A673 (cell line): Measurements from ENCODE around the gene PRKAR2B. TPM values are rescaled to one million over a fixed set of nuclear protein-coding genes. Genes with fewer than 3 reads are reported as not detected.

ENCODE experiments used
- BruUV-seq: library from RNA; stranded (reverse); fragments of 400-500 nt; replicated peaks from 2 replicates; lab custom pipeline; 2021; lab: Mats Ljungman, UMichigan
- CTCF ChIA-PET: fragments of 300-600 bp; sonication (Branson Sonifier 250); formaldehyde crosslinking; loops from one replicate; lab custom pipeline; 2022; ENCODE audit warnings: antibody characterized with exemption; lab: Charles Lee
- POLR2A ChIA-PET: fragments of 300-600 bp; sonication (Branson Sonifier 250); formaldehyde crosslinking; loops from one replicate; lab custom pipeline; 2022; ENCODE audit warnings: antibody characterized with exemption; ENCODE audit not compliant: low non-redundant PET; lab: Charles Lee
- DNase-seq: peaks from one replicate; pipeline ENCODE4 v3.0.0-alpha.2; 2015; ENCODE audit warnings: low spot score
- H3K27ac ChIP-seq: fragments of 200-600 bp; sonication (generic); 2 replicates; pipeline ENCODE4 v1.5.1; 2016; ENCODE audit warnings: mixed run types, low read depth, mild to moderate bottlenecking, mixed read lengths, antibody characterized with exemption, low read length; ENCODE audit not compliant: poor library complexity, severe bottlenecking
- H3K27me3 ChIP-seq: fragments of 200-600 bp; sonication (generic); replicated peaks from 2 replicates; pipeline ENCODE4 v1.6.1; 2017; ENCODE audit warnings: mixed run types, low read depth, mild to moderate bottlenecking, mixed read lengths, antibody characterized with exemption, low read length; ENCODE audit not compliant: insufficient read depth, poor library complexity
- H3K36me3 ChIP-seq: fragments of 200-600 bp; sonication (generic); 2 replicates; pipeline ENCODE4 v1.6.1; 2016; ENCODE audit warnings: mixed run types, mild to moderate bottlenecking, mixed read lengths, antibody characterized with exemption, low read length; ENCODE audit not compliant: insufficient read depth, poor library complexity, severe bottlenecking
- H3K4me1 ChIP-seq: fragments of 200-600 bp; sonication (generic); 2 replicates; pipeline ENCODE4 v1.6.1; 2017; ENCODE audit warnings: mixed run types, mild to moderate bottlenecking, mixed read lengths, antibody characterized with exemption, low read length; ENCODE audit not compliant: insufficient read depth, poor library complexity, severe bottlenecking
- H3K4me3 ChIP-seq: fragments of 200-600 bp; sonication (generic); 2 replicates; pipeline ENCODE4 v1.5.1; 2016; ENCODE audit warnings: low read depth, mixed run types, mild to moderate bottlenecking, mixed read lengths, low read length; ENCODE audit not compliant: poor library complexity, severe bottlenecking
- H3K9me3 ChIP-seq: fragments of 200-600 bp; sonication (generic); 2 replicates; pipeline ENCODE4 v1.6.1; 2016; ENCODE audit warnings: mixed run types, low read depth, mild to moderate bottlenecking, mixed read lengths, antibody characterized with exemption, low read length; ENCODE audit not compliant: poor library complexity, severe bottlenecking
- EZH2 ChIP-seq: fragments of 200-600 bp; sonication (generic); IDR thresholded peaks from 2 replicates; pipeline ENCODE4 v1.6.1; 2017; ENCODE audit warnings: borderline replicate concordance, low read depth, mild to moderate bottlenecking, mixed read lengths, antibody characterized with exemption, low read length; ENCODE audit not compliant: poor library complexity, severe bottlenecking
- intact Hi-C: fragments of 100-400 bp; cut with micrococcal nuclease; formaldehyde crosslinking; loops from one replicate; pipeline ENCODE4 v1.10.0; 2022; ENCODE audit not compliant: unreplicated experiment
- total RNA-seq: library from RNA; stranded (reverse); gene quantifications from 2 replicates; pipeline ENCODE4 v1.2.3, GENCODE V29; 2021
- TF ChIP-seq, protein P1 (sequence below): fragments of 300-800, 200-600 bp; sonication (generic); conservative IDR thresholded peaks from 2 replicates; pipeline ENCODE4 v1.5.1; 2017; ENCODE audit warnings: low read depth, mild to moderate bottlenecking, antibody characterized with exemption, low read length, moderate library complexity, mixed read lengths

Gene PRKAR2B
- total RNA-seq, 1 experiment from 2014 or later, result 4.8 TPM

DNA sequence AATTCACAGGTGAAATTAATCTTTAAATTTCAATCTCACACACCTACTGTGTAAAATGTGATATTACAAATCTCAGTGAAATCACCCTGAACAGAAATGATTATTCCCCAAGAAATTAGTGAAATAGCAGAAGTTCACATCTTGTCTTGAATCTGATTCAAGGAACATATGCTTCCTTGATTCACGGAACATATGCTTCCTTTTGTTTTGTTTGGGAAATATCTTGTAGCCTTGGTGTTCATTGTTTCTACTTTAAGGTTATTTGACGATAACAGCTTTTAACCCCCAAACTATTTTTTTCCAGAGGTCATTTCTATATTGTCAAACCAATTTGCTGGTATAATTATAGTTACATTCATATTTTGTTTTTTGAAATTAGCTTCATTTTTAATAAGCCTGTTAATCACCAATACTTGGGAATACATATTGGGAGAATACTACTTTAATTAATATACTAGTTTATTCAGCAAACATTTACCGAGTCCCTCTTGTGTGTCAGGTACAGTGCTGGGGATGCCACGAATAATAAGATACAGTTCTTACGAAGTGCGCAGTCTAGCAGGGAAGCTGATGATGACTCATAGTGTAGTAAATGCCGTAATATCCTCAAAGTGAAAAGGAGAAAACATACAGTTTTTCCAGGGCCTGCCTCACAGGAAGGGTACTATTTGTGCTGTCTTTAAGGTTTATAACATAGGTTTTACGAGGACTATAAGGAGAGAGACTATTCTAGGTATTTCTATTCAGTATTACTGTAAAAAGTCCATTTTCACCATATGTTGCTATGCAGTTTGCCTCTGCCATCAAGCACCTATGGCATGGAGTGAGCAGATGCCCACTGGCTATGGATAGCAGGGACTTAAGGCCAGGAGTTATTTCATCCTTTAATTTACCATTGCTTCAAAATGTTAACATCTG lies 32.5 kb downstream of the PRKAR2B start:
- intact Hi-C loops, result loop anchor here (10.0 kb wide), 1 partner anchor 62 kb away; no protein-coding TSS in a partner anchor
- Histone ChIP-seq H3K27ac (no peak overlapping the region), H3K9me3 (no peaks in the 10 kb centered on the region), H3K4me3 (no peak overlapping the region), H3K36me3 (no peaks in the 10 kb centered on the region), H3K27me3 (no peaks in the 10 kb centered on the region), H3K4me1 (no peaks in the 10 kb centered on the region)
- TF ChIP-seq, protein P1, sequence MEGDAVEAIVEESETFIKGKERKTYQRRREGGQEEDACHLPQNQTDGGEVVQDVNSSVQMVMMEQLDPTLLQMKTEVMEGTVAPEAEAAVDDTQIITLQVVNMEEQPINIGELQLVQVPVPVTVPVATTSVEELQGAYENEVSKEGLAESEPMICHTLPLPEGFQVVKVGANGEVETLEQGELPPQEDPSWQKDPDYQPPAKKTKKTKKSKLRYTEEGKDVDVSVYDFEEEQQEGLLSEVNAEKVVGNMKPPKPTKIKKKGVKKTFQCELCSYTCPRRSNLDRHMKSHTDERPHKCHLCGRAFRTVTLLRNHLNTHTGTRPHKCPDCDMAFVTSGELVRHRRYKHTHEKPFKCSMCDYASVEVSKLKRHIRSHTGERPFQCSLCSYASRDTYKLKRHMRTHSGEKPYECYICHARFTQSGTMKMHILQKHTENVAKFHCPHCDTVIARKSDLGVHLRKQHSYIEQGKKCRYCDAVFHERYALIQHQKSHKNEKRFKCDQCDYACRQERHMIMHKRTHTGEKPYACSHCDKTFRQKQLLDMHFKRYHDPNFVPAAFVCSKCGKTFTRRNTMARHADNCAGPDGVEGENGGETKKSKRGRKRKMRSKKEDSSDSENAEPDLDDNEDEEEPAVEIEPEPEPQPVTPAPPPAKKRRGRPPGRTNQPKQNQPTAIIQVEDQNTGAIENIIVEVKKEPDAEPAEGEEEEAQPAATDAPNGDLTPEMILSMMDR, result no peak
- DNase-seq, result peak; percentile 4
- ChIA-PET CTCF (no interaction called here), POLR2A (no interaction called here)
- BruUV-seq, result no TSS peak

DNA sequence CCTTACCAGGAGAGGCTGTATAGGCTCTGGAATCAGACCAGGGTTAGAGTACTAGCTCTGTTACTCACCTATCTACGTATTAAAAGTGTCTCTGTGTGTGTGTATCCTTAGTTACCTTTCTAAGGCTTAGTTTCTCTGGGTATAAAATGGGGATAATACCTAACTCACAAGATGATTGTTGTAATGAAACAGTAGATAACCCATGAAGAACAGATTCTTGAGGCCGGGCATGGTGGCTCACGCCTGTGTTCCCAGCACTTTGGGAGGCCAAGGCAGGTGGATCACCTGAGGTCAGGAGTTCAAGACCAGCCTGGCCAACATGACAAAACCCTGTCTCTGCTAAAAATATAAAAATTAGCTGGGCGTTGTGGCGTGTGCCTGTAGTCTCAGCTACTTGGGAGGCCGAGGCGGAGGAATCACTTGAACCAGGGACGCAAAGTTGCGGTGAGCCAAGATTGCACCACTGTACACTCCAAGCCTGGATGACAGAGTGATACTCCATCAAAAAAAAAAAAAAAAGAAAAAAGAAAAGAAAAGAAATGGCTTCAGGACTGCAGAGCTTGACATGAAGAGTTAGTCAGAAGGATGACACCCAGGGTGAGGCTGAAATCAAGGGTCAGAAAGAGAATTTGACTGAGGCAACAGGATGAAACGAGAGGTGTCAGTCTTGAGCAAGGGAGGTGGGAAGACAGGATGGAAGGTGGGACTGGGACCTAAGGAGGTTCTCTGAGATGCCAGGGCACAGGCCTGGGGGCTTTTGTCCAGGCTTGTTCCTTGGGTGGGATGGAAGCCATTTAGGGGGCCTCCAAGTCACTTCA lies 33.4 kb downstream of the PRKAR2B start:
- intact Hi-C loops, result loop anchor here (10.0 kb wide), 1 partner anchor 63 kb away; no protein-coding TSS in a partner anchor
- no TSS peak for BruUV-seq
- Histone ChIP-seq H3K4me3 (no peak overlapping the region), H3K4me1 (no peaks in the 10 kb centered on the region), H3K9me3 (no peaks in the 10 kb centered on the region), H3K27ac (no peak overlapping the region), H3K27me3 (no peaks in the 10 kb centered on the region), H3K36me3 (no peaks in the 10 kb centered on the region)
- ChIA-PET CTCF (no interaction called here), POLR2A (no interaction called here)
- TF ChIP-seq, protein P1, result no peak
- TF ChIP-seq EZH2, result no peak
- DNase-seq, result no peak

DNA sequence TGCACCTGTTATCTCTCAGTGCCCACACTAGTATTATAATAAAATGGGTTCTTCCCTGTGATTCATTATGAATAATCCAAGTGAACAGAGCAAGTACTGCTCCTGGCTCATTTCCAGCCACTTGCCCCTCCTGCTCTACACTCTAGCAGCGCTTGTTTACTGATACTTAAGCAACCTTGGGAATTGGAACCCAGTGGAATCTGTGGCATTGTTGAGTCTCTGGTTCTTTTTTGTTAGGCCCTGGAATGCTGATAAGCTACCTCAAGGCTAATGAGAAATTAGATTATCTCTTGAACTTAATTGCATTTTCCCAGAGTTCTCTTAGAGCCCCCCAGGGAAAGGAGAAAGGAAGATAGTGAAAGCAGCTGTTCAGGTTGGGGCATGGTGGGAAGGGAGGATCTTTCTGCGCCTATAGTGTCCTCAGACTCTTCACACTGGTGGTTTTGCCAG lies 34.0 kb downstream of the PRKAR2B start:
- TF ChIP-seq, protein P1, result no peak
- TF ChIP-seq EZH2, result no peak
- DNase-seq, result peak; percentile 4
- intact Hi-C loops, result loop anchor here (10.0 kb wide), 1 partner anchor 64 kb away; no protein-coding TSS in a partner anchor
- Histone ChIP-seq H3K27me3 (no peaks in the 10 kb centered on the region), H3K27ac (no peak overlapping the region), H3K36me3 (no peaks in the 10 kb centered on the region), H3K4me3 (no peak overlapping the region), H3K4me1 (no peaks in the 10 kb centered on the region), H3K9me3 (no peaks in the 10 kb centered on the region)
- POLR2A ChIA-PET, result no interaction called here
- BruUV-seq, result no TSS peak
- CTCF ChIA-PET, result no interaction called here
